HepG2 (cell line): ENCODE measurements around the gene CHD2. TPM values are rescaled to one million over a fixed set of nuclear protein-coding genes. Genes with fewer than 3 reads are reported as not detected.

Experiments
- AGO2 ChIP-seq: fragments of 200-400 bp; formaldehyde crosslinking; optimal IDR thresholded peaks from 2 replicates; pipeline ENCODE3; 2017; ENCODE audit warnings: mild to moderate bottlenecking, low read depth, low read length, moderate library complexity
- ELF4 ChIP-seq: sonication (generic); formaldehyde crosslinking; IDR thresholded peaks from 2 replicates; pipeline ENCODE4 v1.5.0; 2020; ENCODE audit warnings: missing genetic modification reagents, mild to moderate bottlenecking, moderate library complexity, borderline replicate concordance
- FOXP1 ChIP-seq, 2 experiments: fragments of 450-650 bp in 1 of 2; IDR thresholded peaks; 2 replicates each; pipeline ENCODE4 v1.6.1; 2017 to 2018; ENCODE audit warnings: antibody characterized with exemption in 1 of 2
- KDM3A ChIP-seq: IDR thresholded peaks from 2 replicates; pipeline ENCODE4 v1.6.1; 2018; ENCODE audit warnings: low read depth, missing compliant biosample characterization
- KLF16 ChIP-seq, 2 experiments: sonication (generic) in 1 of 2; formaldehyde crosslinking in 1 of 2; IDR thresholded peaks; 2 replicates each; pipeline versions ENCODE4 v1.6.1 to v1.8.0; 2016 to 2023; ENCODE audit warnings: missing genetic modification reagents in 2 of 2, missing compliant biosample characterization in 1 of 2
- MXD3 ChIP-seq: IDR thresholded peaks from 2 replicates; pipeline ENCODE4 v1.6.1; 2016; ENCODE audit warnings: mild to moderate bottlenecking, missing biosample characterization, missing genetic modification reagents
- MXI1 ChIP-seq: IDR thresholded peaks from 3 replicates; pipeline ENCODE4 v1.6.1; 2012; ENCODE audit warnings: low read depth, low read length, inconsistent platforms, borderline replicate concordance
- NFYC ChIP-seq: IDR thresholded peaks from 2 replicates; pipeline ENCODE4 v1.6.1; 2016; ENCODE audit warnings: missing genetic modification reagents, missing compliant biosample characterization
- NR1H2 ChIP-seq: sonication (generic); formaldehyde crosslinking; IDR thresholded peaks from 2 replicates; pipeline ENCODE4 v1.8.1; 2022; ENCODE audit warnings: low read depth, missing genetic modification reagents, borderline replicate concordance
- ZNF138 ChIP-seq: sonication (generic); formaldehyde crosslinking; IDR thresholded peaks from 2 replicates; pipeline ENCODE4 v1.5.0; 2020; ENCODE audit warnings: mild to moderate bottlenecking, low read depth, missing genetic modification reagents
- ZNF34 ChIP-seq: sonication (generic); formaldehyde crosslinking; IDR thresholded peaks from 2 replicates; pipeline ENCODE4 v1.4.0; 2020; ENCODE audit warnings: mild to moderate bottlenecking, missing genetic modification reagents, borderline replicate concordance
- ZNF407 ChIP-seq: sonication (generic); formaldehyde crosslinking; IDR thresholded peaks from one replicate; pipeline ENCODE4 v1.5.1; 2020; ENCODE audit warnings: mild to moderate bottlenecking, missing genetic modification reagents; ENCODE audit errors: not compliant biosample characterization
- ZNF512B ChIP-seq: sonication (generic); formaldehyde crosslinking; IDR thresholded peaks from 2 replicates; pipeline ENCODE4 v1.5.1; 2020; ENCODE audit warnings: missing genetic modification reagents, mild to moderate bottlenecking, borderline replicate concordance
- ZNF562 ChIP-seq: sonication (generic); formaldehyde crosslinking; IDR thresholded peaks from 2 replicates; pipeline ENCODE4 v1.8.0; 2022; ENCODE audit warnings: missing genetic modification reagents, borderline replicate concordance
- ZNF772 ChIP-seq: sonication (generic); formaldehyde crosslinking; IDR thresholded peaks from 2 replicates; pipeline ENCODE4 v1.5.0; 2020; ENCODE audit warnings: mild to moderate bottlenecking, missing genetic modification reagents
- ZNF788 ChIP-seq: sonication (generic); formaldehyde crosslinking; IDR thresholded peaks from 2 replicates; pipeline ENCODE4 v1.5.0; 2020; ENCODE audit warnings: mild to moderate bottlenecking, missing genetic modification reagents, borderline replicate concordance
- polyA plus RNA-seq, 8 experiments: library from polyadenylated mRNA; depleted of rRNA in 3 of 8; stranded (reverse) in 7 of 8; unstranded in 1 of 8; fragments of >200 nt; fragmentation: Illumina TruSeq in 4 of 8; extraction: Trizol in 4 of 8; gene quantifications; 2 replicates each; pipeline versions ENCODE4 v1.2.1 to v1.2.3, GENCODE V29; 2011 to 2016; ENCODE audit warnings: low read depth in 4 of 8, missing spikeins in 1 of 8, mixed read lengths in 1 of 8; ENCODE audit not compliant: insufficient read depth in 1 of 8
- total RNA-seq, 5 experiments: library from RNA; depleted of rRNA; stranded (reverse); fragments of >200 nt; fragmentation: Illumina TruSeq; extraction: Trizol; gene quantifications; 2 replicates each; pipeline ENCODE4 v1.2.3, GENCODE V29; 2016; ENCODE audit warnings: low read depth in 1 of 5

The CHD2 gene
- total and polyA plus RNA-seq, 2 of the 13 experiments (the other 11 are each of a cell fraction or from before 2014, with no cell fraction given), result 54.0 to 54.1 TPM

- peak; percentile 75; the same call in 1 of the 2 replicates for TF ChIP-seq ZNF512B (CRISPR knock-in tag)
- no peak for TF ChIP-seq NR1H2 (CRISPR knock-in tag)
- 0 out of 4 replicates have a peak, but pooled peaks of 1 of the 2 experiments have one; percentile 40 for TF ChIP-seq KLF16 (CRISPR knock-in tag; IDR thresholded peaks at IDR 0.05)
- no peak for TF ChIP-seq ZNF788 (CRISPR knock-in tag)
- no peak for TF ChIP-seq NFYC
- 0 out of 2 replicates have a peak, but pooled peaks have one; percentile 29 for TF ChIP-seq MXD3
- TF ChIP-seq MXI1, result no peak
- TF ChIP-seq ZNF138 (CRISPR knock-in tag), result 0 out of 2 replicates have a peak, but pooled peaks have one; percentile 49
- TF ChIP-seq AGO2, result peak; percentile 9
- no peak for TF ChIP-seq KDM3A (CRISPR knock-in tag)
- 0 out of 2 replicates have a peak, but pooled peaks have one; percentile 30 for TF ChIP-seq ZNF772 (CRISPR knock-in tag)
- TF ChIP-seq ZNF407 (CRISPR knock-in tag), result peak; percentile 27
- no peak for TF ChIP-seq ZNF562 (CRISPR knock-in tag)
- TF ChIP-seq FOXP1 (IDR thresholded peaks at IDR 0.05), result no peak
- TF ChIP-seq FOXP1 (CRISPR knock-in tag; IDR thresholded peaks at IDR 0.05), result no peak
- no peak for TF ChIP-seq ZNF34 (CRISPR knock-in tag)
- TF ChIP-seq ELF4 (CRISPR knock-in tag), result no peak
These were observed 130.4 kb downstream of the CHD2 start (continued) for GRCh38 chr15:93030430-93031102.
